K562 (cell line): ENCODE results near the gene AARS1. TPM values are rescaled to one million over a fixed set of nuclear protein-coding genes. Genes with fewer than 3 reads are reported as not detected.

Experiments used
- ATF3 ChIP-seq, 2 experiments: fragments of 450-650 bp in 1 of 2; sonication (generic) in 1 of 2; formaldehyde crosslinking in 1 of 2; IDR thresholded peaks in 1 of 2; conservative IDR thresholded peaks in 1 of 2; 2 replicates each; pipeline versions ENCODE4 v1.6.1 to v1.8.1; 2016 to 2023; ENCODE audit warnings: mild to moderate bottlenecking in 2 of 2, moderate library complexity in 2 of 2, inconsistent platforms in 1 of 2, missing genetic modification reagents in 1 of 2
- BDP1 ChIP-seq: IDR thresholded peaks from 3 replicates; pipeline ENCODE4 v1.6.1; 2011; ENCODE audit not compliant: insufficient read length, insufficient read depth
- FOXJ2 ChIP-seq: fragments of 200-800 bp; sonication (Bioruptor generic); IDR thresholded peaks from 2 replicates; pipeline ENCODE4 v1.6.1; 2016; ENCODE audit warnings: missing genetic modification characterization, missing compliant biosample characterization
- FOXK2 ChIP-seq, 2 experiments: fragments of 450-650 bp; IDR thresholded peaks in 1 of 2; conservative IDR thresholded peaks in 1 of 2; 2 replicates each; pipeline ENCODE4 v1.6.1; 2016; ENCODE audit warnings: low read depth in 2 of 2, mild to moderate bottlenecking in 1 of 2
- GABPB1 ChIP-seq: sonication (generic); formaldehyde crosslinking; IDR thresholded peaks from 2 replicates; pipeline ENCODE4 v1.8.0; 2022; ENCODE audit warnings: mild to moderate bottlenecking, missing genetic modification reagents
- GMEB1 ChIP-seq: fragments of 250-450 bp; sonication (Bioruptor Pico); IDR thresholded peaks from 2 replicates; pipeline ENCODE4 v1.4.0; 2020; ENCODE audit warnings: mild to moderate bottlenecking
- GTF3C2 ChIP-seq: IDR thresholded peaks from 3 replicates; pipeline ENCODE4 v1.6.1; 2011; ENCODE audit warnings: borderline replicate concordance, mild to moderate bottlenecking, moderate library complexity; ENCODE audit not compliant: insufficient read length; ENCODE audit errors: extremely low read depth
- KDM5B ChIP-seq: fragments of 200-600 bp; sonication (generic); IDR thresholded peaks from 2 replicates; pipeline ENCODE4 v1.6.1; 2012; ENCODE audit warnings: low read depth, mild to moderate bottlenecking, moderate library complexity, low read length, control low read depth, inconsistent platforms; ENCODE audit not compliant: insufficient replicate concordance
- KLF1 ChIP-seq: fragments of 450-650 bp; IDR thresholded peaks from 2 replicates; pipeline ENCODE4 v1.6.1; 2016; ENCODE audit warnings: missing genetic modification characterization, missing compliant biosample characterization
- MECOM ChIP-seq: fragments of 250-450 bp; sonication (Bioruptor Pico); IDR thresholded peaks from 2 replicates; pipeline ENCODE4 v1.8.0; 2022; ENCODE audit warnings: inconsistent platforms
- NFE2L1 ChIP-seq: fragments of 450-650 bp; IDR thresholded peaks from 2 replicates; pipeline ENCODE4 v1.6.1; 2016; ENCODE audit warnings: missing genetic modification characterization, low read depth, mild to moderate bottlenecking, missing compliant biosample characterization, moderate library complexity, borderline replicate concordance
- PREB ChIP-seq: sonication (generic); formaldehyde crosslinking; IDR thresholded peaks from 2 replicates; pipeline ENCODE4 v1.8.1; 2023; ENCODE audit warnings: mild to moderate bottlenecking, missing genetic modification reagents
- SMARCE1 ChIP-seq: fragments of 450-650 bp; IDR thresholded peaks from 2 replicates; pipeline ENCODE4 v1.7.1; 2016; ENCODE audit warnings: mild to moderate bottlenecking
- SNRNP70 ChIP-seq: fragments of 200-400 bp; formaldehyde crosslinking; optimal IDR thresholded peaks from 2 replicates; pipeline ENCODE3; 2017; ENCODE audit warnings: low read depth, low read length
- ZBED1 ChIP-seq: IDR thresholded peaks from 2 replicates; pipeline ENCODE4 v1.6.1; 2014
- ZNF12 ChIP-seq: sonication (generic); formaldehyde crosslinking; IDR thresholded peaks from 2 replicates; pipeline ENCODE4 v1.4.0; 2020; ENCODE audit warnings: mild to moderate bottlenecking, missing genetic modification reagents
- ZNF184 ChIP-seq: sonication (generic); formaldehyde crosslinking; IDR thresholded peaks from 2 replicates; pipeline ENCODE4 v1.5.0; 2020; ENCODE audit warnings: missing genetic modification reagents
- ZNF561 ChIP-seq: fragments of 450-650 bp; formaldehyde crosslinking; conservative IDR thresholded peaks from 2 replicates; pipeline ENCODE4 v1.4.0; 2020; ENCODE audit warnings: mild to moderate bottlenecking, moderate library complexity
- ZNF655 ChIP-seq: fragments of 250-450 bp; sonication (Bioruptor Pico); IDR thresholded peaks from 2 replicates; pipeline ENCODE4 v1.5.0; 2021
- polyA plus RNA-seq, 8 experiments: library from polyadenylated mRNA; depleted of rRNA in 4 of 8; stranded (reverse) in 5 of 8; unstranded in 3 of 8; fragments of >200 nt; fragmentation: Nextera tagmentation in 2 of 8; fragmentation: Illumina TruSeq in 1 of 8; extraction: Ambion mirVana in 2 of 8; extraction: Trizol in 1 of 8; gene quantifications; 2 replicates each; pipeline versions ENCODE4 v1.2.1 to v1.2.3, GENCODE V29; 2011 to 2014; ENCODE audit warnings: inconsistent platforms in 1 of 8, missing spikeins in 1 of 8
- total RNA-seq, 7 experiments: library from RNA; depleted of rRNA in 6 of 7; stranded (reverse); fragments of >200 nt in 6 of 7; fragmentation: Illumina TruSeq in 2 of 7; extraction: Trizol in 2 of 7; gene quantifications; 2 replicates each; pipeline versions ENCODE4 v1.2.1 to v1.2.3, GENCODE V29; 2011 to 2021; ENCODE audit warnings: low replicate concordance in 1 of 7

AARS1 gene
- total and polyA plus RNA-seq, 9 of the 15 experiments (the other 6 are each of a cell fraction or from before 2014, with no cell fraction given): 50.1 to 235 (median 174) TPM

- TF ChIP-seq GTF3C2 (no peak), BDP1 (no peak), KDM5B (peak; percentile 69), ATF3 (IDR thresholded peaks at IDR 0.05) (no peak), ATF3 (CRISPR knock-in tag; conservative IDR thresholded peaks at IDR 0.05) (no peak), SNRNP70 (no peak), GABPB1 (CRISPR knock-in tag) (peak; percentile 78), KLF1 (tag) (peak; percentile 39; the same call in 1 of the 2 replicates), FOXK2 (conservative IDR thresholded peaks at IDR 0.05 in 1 of 2, IDR thresholded peaks at IDR 0.05 in 1 of 2; ENCODE audit: low read depth in 2 of 2) (peak; percentile 52 to 96; a peak in 3 of 4 replicates), ZNF184 (CRISPR knock-in tag) (no peak), MECOM (CRISPR knock-in tag) (peak; percentile 43; the same call in 1 of the 2 replicates), ZBED1 (peak; percentile 85; the same call in 1 of the 2 replicates), PREB (CRISPR knock-in tag) (no peak), ZNF561 (CRISPR knock-in tag) (peak; percentile 38; the same call in 1 of the 2 replicates), NFE2L1 (tag) (no peak), ZNF12 (CRISPR knock-in tag) (no peak), SMARCE1 (no peak), ZNF655 (CRISPR knock-in tag) (peak; percentile 90), FOXJ2 (tag) (no peak), GMEB1 (peak; percentile 75)
Measured at GRCh38 chr16:70251629-70252354, 37.5 kb downstream of the AARS1 start, which contains the start of gene EXOSC6 (continued).
